Measurements from ENCODE around the gene PRIMPOL.
"Not testable (repeated sequence)": the region's sequence is repeated elsewhere in the genome, so short reads cannot be mapped to it uniquely, and the experiment has no call there.

Gene PRIMPOL, protein sequence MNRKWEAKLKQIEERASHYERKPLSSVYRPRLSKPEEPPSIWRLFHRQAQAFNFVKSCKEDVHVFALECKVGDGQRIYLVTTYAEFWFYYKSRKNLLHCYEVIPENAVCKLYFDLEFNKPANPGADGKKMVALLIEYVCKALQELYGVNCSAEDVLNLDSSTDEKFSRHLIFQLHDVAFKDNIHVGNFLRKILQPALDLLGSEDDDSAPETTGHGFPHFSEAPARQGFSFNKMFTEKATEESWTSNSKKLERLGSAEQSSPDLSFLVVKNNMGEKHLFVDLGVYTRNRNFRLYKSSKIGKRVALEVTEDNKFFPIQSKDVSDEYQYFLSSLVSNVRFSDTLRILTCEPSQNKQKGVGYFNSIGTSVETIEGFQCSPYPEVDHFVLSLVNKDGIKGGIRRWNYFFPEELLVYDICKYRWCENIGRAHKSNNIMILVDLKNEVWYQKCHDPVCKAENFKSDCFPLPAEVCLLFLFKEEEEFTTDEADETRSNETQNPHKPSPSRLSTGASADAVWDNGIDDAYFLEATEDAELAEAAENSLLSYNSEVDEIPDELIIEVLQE

DNA sequence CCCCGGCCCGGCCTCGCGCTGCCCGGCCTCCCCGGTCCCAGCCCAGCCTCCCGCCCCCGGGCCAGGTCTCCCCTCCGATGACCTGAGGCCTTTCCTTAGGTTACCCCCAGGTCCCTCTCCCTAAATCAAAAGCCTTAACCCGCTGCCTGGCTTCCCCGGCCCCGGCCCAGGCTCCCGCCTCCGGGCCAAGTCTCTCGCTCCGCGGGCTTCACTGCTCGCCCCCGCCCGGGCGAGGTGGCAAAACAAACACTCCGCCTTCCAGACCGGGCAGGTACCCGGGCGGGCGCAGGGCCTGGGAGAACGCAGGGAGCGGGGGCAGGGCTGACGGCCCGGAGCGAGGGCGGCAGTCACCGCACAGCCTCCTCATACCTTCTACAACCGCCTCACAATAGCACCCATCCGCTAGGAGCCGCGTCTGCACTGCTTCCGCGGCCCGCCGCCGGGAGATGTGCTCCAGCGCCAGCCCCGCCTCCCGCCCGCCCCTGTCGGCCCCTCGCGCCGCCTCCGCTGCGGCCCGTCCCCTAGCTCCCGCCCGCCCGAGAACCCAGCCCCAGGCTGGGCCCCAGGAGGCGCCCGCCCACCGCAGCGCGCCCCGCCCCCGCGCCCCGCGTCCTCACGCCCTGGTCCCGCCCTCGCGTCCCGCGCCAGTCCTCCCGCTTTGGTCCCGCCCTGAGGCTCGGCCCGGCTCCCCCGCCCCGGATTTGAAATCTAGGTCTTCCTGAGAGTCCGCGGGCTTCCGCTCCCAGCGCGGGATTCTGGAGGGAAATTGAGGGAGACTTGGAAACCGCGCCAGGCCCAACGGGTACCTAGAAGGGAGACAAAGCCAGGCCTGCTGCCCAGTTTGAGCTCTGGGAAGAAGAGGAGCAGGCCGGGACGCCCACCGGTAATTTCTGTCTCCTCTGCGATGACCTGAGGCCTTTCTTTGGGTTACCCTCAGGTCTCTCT is at the start of gene PRIMPOL, which contains the start of gene CASP3:
PRIMPOL (plus strand) TSS at position 713 of the 945 bp plus-strand sequence. CDS start 7,403 bp downstream, outside the sequence.
CASP3 (minus strand) TSS at position 422 of the 945 bp plus-strand sequence. CDS start 10,994 bp downstream, outside the sequence.
- H3K79me2 ChIP-seq (ENCODE audit: control insufficient read depth, low read length) = peaks cover 64% of the 10 kb centered on the region
- H3K4me1 ChIP-seq (ENCODE audit: control insufficient read depth, low read length) = peaks cover 42% of the 10 kb centered on the region
- H3F3A ChIP-seq (ENCODE audit: control insufficient read depth, insufficient read depth) = no peaks in the 10 kb centered on the region
- peaks cover 46% of the 10 kb centered on the region for H3K36me3 ChIP-seq (ENCODE audit: control insufficient read depth, low read length)
- no peaks in the 10 kb centered on the region for H3K27me3 ChIP-seq (ENCODE audit: control insufficient read depth, low read length)
- H4K20me1 ChIP-seq (ENCODE audit: control insufficient read depth, insufficient read depth, low read depth, low read length) = peaks cover 14% of the 10 kb centered on the region; the same call in 1 of the 2 replicates
- H3K4me3 ChIP-seq (ENCODE audit: low read length) = peak within 1 kb of the TSS; percentile 98
- no peaks in the 10 kb centered on the region for H3K9me2 ChIP-seq (replicated peaks; ENCODE audit: control insufficient read depth, low read length)
- peak within 1 kb of the TSS; percentile 68 for H3K27ac ChIP-seq (ENCODE audit: low read depth, low read length)
- no peak for TF ChIP-seq EZH2phosphoT487 (IDR thresholded peaks at IDR 0.05; ENCODE audit: borderline replicate concordance, low read length)
- TF ChIP-seq, protein P1, sequence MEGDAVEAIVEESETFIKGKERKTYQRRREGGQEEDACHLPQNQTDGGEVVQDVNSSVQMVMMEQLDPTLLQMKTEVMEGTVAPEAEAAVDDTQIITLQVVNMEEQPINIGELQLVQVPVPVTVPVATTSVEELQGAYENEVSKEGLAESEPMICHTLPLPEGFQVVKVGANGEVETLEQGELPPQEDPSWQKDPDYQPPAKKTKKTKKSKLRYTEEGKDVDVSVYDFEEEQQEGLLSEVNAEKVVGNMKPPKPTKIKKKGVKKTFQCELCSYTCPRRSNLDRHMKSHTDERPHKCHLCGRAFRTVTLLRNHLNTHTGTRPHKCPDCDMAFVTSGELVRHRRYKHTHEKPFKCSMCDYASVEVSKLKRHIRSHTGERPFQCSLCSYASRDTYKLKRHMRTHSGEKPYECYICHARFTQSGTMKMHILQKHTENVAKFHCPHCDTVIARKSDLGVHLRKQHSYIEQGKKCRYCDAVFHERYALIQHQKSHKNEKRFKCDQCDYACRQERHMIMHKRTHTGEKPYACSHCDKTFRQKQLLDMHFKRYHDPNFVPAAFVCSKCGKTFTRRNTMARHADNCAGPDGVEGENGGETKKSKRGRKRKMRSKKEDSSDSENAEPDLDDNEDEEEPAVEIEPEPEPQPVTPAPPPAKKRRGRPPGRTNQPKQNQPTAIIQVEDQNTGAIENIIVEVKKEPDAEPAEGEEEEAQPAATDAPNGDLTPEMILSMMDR (IDR thresholded peaks at IDR 0.05; ENCODE audit: low read depth, low read length, poor library complexity, severe bottlenecking) = peak; percentile 20
- peak within 1 kb of the TSS; percentile 96 for H3K4me2 ChIP-seq (ENCODE audit: low read length)
- no peaks in the 10 kb centered on the region for H3K9me3 ChIP-seq (ENCODE audit: control insufficient read depth, insufficient read depth, low read length)

DNA sequence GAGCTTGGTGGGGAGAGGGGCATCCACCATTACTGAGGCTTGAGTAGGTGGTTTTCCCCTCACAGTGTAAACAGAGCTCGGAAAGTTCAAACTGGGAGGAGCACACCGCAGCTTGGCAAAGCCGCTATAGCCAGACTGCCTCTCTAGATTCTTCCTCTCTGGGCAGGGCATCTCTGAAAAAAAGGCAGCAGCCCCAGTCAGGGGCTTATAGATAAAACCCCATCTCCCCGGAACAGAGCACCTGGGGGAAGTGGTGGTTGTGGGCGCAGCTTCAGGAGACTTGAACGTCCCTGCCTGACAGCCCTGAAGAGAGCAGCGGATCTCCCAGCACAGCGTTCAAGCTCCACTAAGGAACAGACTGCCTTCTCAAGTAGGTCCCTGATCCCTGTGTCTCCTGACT is 48.6 kb upstream of the PRIMPOL start:
- H3K27ac ChIP-seq (ENCODE audit: low read depth, low read length); H3K4me2 ChIP-seq (ENCODE audit: low read length); H3K4me3 ChIP-seq (ENCODE audit: low read length); H3K4me1 ChIP-seq (ENCODE audit: control insufficient read depth, low read length); H3K36me3 ChIP-seq (ENCODE audit: control insufficient read depth, low read length); H3K9me3 ChIP-seq (ENCODE audit: control insufficient read depth, insufficient read depth, low read length); H3K27me3 ChIP-seq (ENCODE audit: control insufficient read depth, low read length); H3K9me2 ChIP-seq (replicated peaks; ENCODE audit: control insufficient read depth, low read length); H3K79me2 ChIP-seq (ENCODE audit: control insufficient read depth, low read length); H4K20me1 ChIP-seq (ENCODE audit: control insufficient read depth, insufficient read depth, low read depth, low read length); H3F3A ChIP-seq (ENCODE audit: control insufficient read depth, insufficient read depth): not testable (repeated sequence)

DNA sequence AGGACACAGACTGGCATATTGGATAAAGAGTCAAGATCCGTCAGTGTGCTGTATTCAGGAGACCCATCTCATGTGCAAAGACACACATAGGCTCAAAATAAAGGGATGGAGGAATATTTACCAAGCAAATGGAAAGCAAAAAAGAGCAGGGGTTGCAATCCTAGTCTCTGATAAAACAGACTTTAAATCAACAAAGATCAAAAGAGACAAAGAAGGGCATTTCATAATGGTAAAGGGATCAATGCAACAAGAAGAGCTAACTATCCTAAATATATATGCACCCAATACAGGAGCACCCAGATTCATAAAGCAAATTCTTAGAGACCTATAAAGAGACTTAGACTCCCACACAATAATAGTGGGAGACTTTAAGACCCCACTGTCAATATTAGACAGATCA is 46.7 kb upstream of the PRIMPOL start:
- H3K4me2 ChIP-seq (ENCODE audit: low read length); H3K4me3 ChIP-seq (ENCODE audit: low read length); H3K27ac ChIP-seq (ENCODE audit: low read depth, low read length); H3K9me2 ChIP-seq (replicated peaks; ENCODE audit: control insufficient read depth, low read length); H4K20me1 ChIP-seq (ENCODE audit: control insufficient read depth, insufficient read depth, low read depth, low read length); H3K27me3 ChIP-seq (ENCODE audit: control insufficient read depth, low read length); H3K4me1 ChIP-seq (ENCODE audit: control insufficient read depth, low read length); H3K9me3 ChIP-seq (ENCODE audit: control insufficient read depth, insufficient read depth, low read length); H3K79me2 ChIP-seq (ENCODE audit: control insufficient read depth, low read length); H3K36me3 ChIP-seq (ENCODE audit: control insufficient read depth, low read length); H3F3A ChIP-seq (ENCODE audit: control insufficient read depth, insufficient read depth): not testable (repeated sequence)

DNA sequence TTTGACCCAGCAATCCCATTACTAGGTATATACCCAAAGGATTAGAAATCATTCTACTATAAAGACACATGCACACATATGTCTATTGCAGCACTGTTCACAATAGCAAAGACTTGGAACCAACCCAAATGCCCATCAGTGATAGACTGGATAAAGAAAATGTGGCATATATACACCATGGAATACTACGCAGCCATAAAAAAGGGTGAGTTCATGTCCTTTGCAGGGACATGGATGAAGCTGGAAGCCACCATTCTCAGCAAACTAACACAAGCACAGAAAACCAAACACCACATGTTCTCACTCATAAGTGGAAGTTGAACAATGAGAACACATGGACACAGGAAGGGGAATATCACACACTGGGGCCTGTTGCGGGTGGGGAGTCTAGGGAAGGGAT is 42.1 kb upstream of the PRIMPOL start:
- H3K27me3 ChIP-seq (ENCODE audit: control insufficient read depth, low read length); H3K79me2 ChIP-seq (ENCODE audit: control insufficient read depth, low read length); H3K4me2 ChIP-seq (ENCODE audit: low read length); H3K9me3 ChIP-seq (ENCODE audit: control insufficient read depth, insufficient read depth, low read length); H3K9me2 ChIP-seq (replicated peaks; ENCODE audit: control insufficient read depth, low read length); H3K4me3 ChIP-seq (ENCODE audit: low read length); H3K36me3 ChIP-seq (ENCODE audit: control insufficient read depth, low read length); H3K4me1 ChIP-seq (ENCODE audit: control insufficient read depth, low read length); H3F3A ChIP-seq (ENCODE audit: control insufficient read depth, insufficient read depth); H4K20me1 ChIP-seq (ENCODE audit: control insufficient read depth, insufficient read depth, low read depth, low read length); H3K27ac ChIP-seq (ENCODE audit: low read depth, low read length): not testable (repeated sequence)

Data from DOHH2 (cell line).